ENCODE results near the gene TRIM5.
"Not testable (repeated sequence)": the region's sequence is repeated elsewhere in the genome, so short reads cannot be mapped to it uniquely, and the experiment has no call there.

Gene TRIM5, protein sequence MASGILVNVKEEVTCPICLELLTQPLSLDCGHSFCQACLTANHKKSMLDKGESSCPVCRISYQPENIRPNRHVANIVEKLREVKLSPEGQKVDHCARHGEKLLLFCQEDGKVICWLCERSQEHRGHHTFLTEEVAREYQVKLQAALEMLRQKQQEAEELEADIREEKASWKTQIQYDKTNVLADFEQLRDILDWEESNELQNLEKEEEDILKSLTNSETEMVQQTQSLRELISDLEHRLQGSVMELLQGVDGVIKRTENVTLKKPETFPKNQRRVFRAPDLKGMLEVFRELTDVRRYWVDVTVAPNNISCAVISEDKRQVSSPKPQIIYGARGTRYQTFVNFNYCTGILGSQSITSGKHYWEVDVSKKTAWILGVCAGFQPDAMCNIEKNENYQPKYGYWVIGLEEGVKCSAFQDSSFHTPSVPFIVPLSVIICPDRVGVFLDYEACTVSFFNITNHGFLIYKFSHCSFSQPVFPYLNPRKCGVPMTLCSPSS

DNA sequence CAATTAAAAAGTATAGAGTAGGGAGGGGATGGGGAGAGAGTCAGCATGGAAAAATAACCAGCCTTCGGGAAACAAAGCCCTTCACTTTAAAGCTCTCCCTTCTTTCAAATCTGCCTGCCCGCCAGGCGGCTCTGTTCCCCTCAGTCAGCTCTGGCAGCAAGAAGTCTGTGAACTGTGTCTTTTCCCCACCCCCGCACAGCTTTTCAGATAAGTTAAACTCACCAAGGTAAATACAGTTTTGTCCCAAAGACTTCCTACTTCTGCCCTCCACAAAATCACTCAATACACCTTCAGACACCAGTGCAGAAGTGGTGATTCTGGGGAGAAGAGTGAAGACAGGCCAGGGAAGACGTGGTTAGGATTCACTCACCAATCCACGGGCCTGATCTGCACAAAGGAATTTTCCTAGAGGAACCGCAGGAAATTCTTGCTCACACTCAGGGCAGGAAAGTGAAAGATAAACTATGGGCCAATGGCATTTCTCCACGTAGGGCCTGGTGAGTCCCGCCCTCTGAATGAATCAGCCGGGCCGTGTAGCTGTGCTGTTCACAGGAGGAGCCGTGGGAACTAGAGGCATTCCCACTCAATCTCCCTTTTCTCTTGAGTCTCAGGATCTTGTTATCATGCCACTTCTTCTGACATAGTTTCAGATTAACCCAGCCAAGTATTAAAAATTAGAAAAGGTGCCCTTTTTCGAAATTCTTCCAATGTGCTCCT is at the start of gene TRIM5:
Gene TRIM5, minus strand, starts transcription at position 429 of the 717 bp plus-strand sequence. CDS start 4,897 bp downstream, outside the sequence.
- no peak for DNase-seq

DNA sequence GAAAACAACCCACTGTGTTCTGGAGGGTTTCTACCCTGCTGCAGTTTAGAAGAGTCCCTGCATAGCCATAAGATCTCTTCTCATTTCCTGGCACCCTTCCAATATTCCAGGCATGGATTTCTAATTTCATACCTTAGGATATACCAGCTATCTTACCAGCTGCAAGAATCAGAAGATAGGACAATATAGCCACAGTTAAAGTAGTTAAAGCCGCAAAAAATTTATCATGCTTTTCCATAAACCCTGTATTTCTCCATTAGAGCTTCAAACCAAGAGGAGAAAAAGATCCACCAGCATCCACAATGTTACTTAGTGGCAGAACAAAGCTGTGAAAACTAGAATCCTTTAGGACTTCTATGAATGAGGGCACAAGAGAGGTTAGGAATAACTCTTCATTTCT is 42.8 kb upstream of the TRIM5 start:
- no peak for DNase-seq

DNA sequence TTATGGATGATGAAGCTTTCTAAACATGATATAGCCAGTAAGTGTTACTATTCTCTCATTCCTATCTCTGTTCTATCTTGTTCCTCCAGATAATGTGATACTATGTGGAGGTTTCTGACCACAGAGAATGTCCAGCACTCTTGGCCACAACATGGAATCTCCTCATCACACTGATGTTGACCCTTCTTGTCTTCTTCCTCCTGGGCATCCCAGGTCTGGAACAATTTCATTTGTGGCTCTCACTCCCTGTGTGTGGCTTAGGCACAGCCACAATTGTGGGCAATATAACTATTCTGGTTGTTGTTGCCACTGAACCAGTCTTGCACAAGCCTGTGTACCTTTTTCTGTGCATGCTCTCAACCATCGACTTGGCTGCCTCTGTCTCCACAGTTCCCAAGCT is 41.5 kb upstream of the TRIM5 start:
- no peak for DNase-seq

GRCh38 chr11:5722622-5723021 is 37.7 kb upstream of the TRIM5 start:
- DNase-seq: no peak

DNA sequence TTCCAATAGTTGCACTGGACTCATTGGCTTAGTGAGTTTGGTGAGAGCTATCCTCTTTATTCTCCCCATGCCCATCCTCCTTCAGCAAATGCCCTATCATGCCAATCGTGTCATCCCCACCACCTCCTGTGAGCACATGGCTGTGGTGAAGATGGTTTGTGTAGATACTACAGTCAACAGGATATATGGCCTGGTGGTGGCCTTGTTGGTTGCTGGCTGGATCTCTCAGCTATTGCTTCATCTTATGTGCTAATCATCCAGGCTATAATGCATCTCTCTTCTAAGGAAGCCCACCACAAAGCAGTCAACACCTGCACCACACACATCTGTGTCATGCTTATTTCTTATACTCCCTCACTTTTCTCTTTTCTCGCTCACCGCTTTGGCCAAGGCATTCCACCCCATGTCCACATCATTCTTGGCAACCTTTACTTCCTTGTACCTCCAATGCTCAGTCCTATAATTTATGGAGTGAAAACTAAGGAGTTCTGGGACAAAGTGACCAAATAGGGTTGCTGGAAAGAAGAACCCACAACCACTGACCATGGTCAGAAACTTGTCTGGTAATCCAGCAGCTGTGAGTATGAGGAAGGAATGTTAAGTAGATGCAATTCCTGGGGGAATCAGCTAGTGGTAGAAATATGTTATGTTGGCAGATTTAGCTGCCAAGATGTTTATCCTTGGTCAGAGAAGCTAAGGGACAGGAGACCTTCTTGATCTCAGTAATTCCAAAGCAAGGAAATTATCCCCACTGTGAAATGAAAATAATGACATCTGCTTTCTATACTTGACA is 35.0 kb upstream of the TRIM5 start:
- no peak for DNase-seq

DNA sequence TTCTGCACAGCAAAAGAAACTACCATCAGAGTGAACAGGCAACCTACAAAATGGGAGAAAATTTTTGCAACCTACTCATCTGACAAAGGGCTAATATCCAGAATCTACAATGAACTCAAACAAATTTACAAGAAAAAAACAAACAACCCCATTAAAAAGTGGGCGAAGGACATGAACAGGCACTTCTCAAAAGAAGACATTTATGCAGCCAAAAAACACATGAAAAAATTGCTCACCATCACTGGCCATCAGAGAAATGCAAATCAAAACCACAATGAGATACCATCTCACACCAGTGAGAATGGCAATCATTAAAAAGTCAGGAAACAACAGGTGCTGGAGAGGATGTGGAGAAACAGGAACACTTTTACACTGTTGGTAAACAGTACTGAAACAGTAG is 31.6 kb upstream of the TRIM5 start:
- DNase-seq: not testable (repeated sequence)

DNA sequence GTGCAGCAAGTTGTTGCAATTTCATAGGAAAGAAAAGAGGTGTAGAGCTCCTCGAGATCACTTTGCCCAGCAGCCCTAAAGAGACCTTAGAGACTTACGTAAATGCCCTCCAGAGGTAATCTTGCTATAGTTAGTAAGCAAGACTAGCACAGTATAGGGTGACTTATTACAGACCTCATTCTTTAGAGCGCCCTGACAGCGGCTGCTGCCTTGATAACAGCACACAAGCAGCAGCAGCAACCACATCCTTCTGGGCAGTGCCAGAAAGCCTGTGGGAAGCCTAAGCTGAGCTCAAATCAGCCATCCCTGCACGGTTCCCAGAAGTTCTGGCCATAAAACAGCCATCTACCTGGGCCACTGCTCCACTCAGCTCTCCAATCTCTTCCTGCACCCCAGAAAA is 28.8 kb upstream of the TRIM5 start:
- DNase-seq: no peak

- DNase-seq: no peak
Observed at GRCh38 chr11:5712507-5712906, 27.6 kb upstream of the TRIM5 start.

GRCh38 chr11:5705688-5706087 is 20.8 kb upstream of the TRIM5 start:
- DNase-seq: no peak

- DNase-seq: no peak
Observed at GRCh38 chr11:5703741-5704536, 19.1 kb upstream of the TRIM5 start.

DNA sequence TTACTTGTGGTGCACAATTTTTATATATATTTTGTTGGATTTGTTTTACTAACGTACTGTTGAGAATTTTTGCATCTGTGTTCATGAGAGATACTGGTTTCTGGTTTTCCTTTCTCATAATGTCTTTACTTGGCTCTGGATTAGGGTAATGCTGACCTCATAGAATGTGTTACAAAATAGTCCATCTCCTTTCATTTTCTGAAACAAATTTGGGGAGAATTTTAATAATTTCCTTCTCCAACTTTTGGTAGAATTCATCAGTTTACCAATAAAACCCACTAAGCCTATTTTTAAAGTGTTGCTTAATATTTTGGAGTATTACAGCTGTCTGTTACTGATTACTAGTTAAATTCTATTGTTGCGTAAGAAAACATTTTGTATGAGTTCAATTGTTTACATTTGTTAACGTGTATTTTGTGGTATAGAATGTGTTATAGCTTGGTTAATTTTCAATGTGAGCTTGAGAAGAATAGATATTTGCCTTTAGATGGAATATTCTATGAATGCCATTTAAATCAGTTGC is 16.2 kb upstream of the TRIM5 start:
- no peak for DNase-seq

DNA sequence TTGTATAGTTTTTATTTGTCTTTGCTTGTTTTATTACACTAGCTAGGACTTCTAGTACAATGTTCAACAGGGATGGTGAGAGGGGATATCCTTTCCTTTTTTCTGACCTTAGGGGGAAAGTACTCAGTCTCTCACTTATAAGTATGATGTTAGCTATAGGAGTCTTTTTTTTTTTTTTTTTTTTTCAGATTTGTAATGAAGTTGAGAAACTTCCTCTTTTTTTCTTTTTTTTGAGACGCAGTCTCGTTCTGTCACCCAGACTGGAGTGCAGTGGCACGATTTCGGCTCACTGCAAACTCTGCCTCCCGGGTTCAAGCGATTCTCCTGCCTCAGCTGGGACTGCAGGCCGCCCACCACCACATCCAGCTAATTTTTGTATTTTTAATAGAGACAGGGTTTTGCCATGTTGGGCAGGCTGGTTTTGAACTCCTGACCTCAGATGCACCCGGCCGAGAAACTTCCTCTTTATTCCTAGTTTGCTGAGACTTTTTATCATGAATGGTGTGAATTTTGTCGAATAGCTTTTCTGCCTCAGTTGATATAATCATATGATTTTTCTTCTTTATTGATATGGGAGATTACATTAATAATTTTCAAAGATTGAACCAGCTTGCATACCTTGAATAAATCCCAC is 15.7 kb upstream of the TRIM5 start:
- no peak for DNase-seq

GRCh38 chr11:5698281-5698680 is 13.4 kb upstream of the TRIM5 start:
- DNase-seq: no peak

GRCh38 chr11:5696210-5696609 is 11.3 kb upstream of the TRIM5 start:
- DNase-seq: no peak

GRCh38 chr11:5695580-5695979 is 10.7 kb upstream of the TRIM5 start:
- DNase-seq: no peak

DNA sequence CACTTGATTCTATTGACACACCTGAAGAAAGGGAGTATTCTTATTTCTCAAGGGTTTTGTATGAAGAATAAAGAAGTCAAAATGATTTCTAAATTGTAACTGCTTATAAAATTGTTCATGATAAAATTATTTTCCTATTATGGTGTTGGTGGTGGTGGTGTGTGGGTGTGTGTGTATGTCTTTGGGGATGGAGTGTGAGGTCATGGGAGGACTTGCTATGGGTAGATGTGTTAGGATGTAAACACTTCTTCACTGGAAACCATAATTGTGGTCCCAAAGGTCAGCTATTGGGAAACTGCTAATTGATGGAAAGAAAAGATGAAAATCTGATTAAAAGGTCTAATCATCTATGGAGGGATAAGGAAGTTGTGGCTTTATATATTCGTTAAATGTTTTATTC is 9.8 kb upstream of the TRIM5 start:
- DNase-seq: no peak

DNA sequence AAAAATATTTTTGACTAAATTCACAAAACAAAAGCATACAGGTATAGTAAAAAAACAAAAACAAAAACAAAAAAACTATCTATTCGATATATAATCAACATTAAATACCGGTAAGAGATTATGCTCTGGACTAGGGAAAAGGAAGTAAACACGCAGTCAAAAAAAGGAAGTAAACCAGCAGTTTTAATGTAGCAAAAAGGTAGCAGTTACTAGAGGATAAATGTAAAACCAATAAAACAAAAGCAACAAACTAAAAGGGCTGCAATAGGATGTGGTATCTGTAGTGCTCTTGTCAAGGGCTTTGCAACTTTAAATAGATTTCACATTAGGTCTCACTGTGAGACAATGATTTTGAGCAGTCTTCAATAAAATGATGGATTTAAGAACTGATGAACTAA is 7.1 kb upstream of the TRIM5 start:
- no peak for DNase-seq

DNA sequence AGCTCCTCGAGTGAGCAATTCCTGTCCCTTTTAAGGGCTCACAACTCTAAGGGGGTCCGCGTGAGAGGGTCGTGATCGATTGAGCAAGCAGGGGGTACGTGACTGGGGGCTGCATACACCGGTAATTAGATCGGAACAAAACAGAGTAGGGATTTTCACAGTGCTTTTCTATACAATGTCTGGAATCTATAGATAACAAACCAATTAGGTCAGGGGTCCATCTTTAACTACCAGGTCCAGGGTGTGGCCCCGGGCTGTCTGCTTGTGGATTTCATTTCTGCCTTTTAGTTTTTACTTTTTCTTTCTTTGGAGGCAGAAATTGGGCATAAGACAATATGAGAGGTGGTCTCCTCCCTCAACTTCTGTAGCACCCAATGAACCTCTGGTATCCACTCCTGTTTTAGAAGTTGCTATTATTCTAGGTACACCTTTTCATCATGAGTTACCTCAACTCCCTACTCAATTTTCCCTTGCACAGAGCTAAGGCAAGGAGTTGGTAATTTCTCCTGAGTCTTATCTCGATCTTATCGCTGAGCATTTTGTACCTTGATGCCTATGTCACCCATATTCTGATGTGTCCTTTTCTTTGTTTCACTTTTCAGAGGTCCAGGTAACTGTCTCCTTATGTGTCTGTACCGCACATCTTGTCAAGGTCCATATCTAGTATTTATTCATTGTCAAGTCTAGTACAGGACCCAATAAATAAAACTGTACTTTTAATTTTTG is 6.5 kb upstream of the TRIM5 start:
- not testable (repeated sequence) for DNase-seq

GRCh38 chr11:5690736-5691135 is 5.9 kb upstream of the TRIM5 start:
- DNase-seq: no peak

- DNase-seq: no peak
Observed at GRCh38 chr11:5690216-5690615, 5.3 kb upstream of the TRIM5 start.

DNA sequence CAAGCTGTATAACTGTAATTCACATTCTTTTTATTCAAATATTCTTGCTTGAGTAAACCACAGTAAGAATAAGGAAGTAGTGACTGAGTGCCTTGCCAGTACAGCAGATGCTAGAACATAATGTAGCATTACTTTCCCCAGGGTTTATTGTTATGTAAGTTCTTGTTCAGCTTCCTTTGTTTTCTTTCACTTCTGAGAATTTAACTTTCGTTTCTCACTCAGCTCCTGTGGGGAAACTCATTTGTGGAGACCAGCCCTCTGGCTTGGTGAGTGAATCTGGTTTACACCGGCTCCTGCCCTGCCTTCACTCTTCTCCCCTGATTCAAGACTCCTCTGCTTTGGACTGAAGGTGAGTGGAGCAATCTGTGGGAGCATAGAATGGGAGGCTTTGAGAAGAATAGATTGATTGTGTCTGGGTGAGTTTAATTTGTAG is 4.7 kb upstream of the TRIM5 start, which contains the start of gene TRIM22:
Gene TRIM22, plus strand, starts transcription at position 240 of the 433 bp plus-strand sequence. CDS start 6,443 bp downstream, outside the sequence.
- DNase-seq: no peak
